Mesendoderm (in vitro differentiated cells): ENCODE results near the gene ITPRID2.
A peak's percentile ranks its signal among the peaks of the same experiment; 100 is the strongest.

Source experiments
- DNase-seq: peaks from one replicate; pipeline ENCODE4 v3.0.0; 2013
- H2AK5ac ChIP-seq: 2 replicates; pipeline ENCODE4 v1.6.1; 2013; ENCODE audit warnings: low read length, inconsistent platforms
- H2BK120ac ChIP-seq: 2 replicates; pipeline ENCODE4 v1.6.1; 2013; ENCODE audit warnings: low read depth, mild to moderate bottlenecking, low read length, moderate library complexity, mixed read lengths
- H2BK15ac ChIP-seq: replicated peaks from 2 replicates; pipeline ENCODE4 v1.6.1; 2013; ENCODE audit warnings: low read depth, mild to moderate bottlenecking, moderate library complexity
- H2BK5ac ChIP-seq: 2 replicates; pipeline ENCODE4 v1.6.1; 2013; ENCODE audit warnings: low read length, inconsistent platforms
- H3K18ac ChIP-seq: 2 replicates; pipeline ENCODE4 v1.6.1; 2013; ENCODE audit warnings: mild to moderate bottlenecking, low read length, mixed read lengths
- H3K23ac ChIP-seq: one replicate; pipeline ENCODE4 v1.6.1; 2013; ENCODE audit warnings: low read length
- H3K27ac ChIP-seq: 2 replicates; pipeline ENCODE4 v1.5.1; 2013; ENCODE audit warnings: low read depth, mild to moderate bottlenecking, inconsistent platforms, low read length, moderate library complexity
- H3K27me3 ChIP-seq: 2 replicates; pipeline ENCODE4 v1.6.1; 2013; ENCODE audit warnings: low read length, control low read depth, mild to moderate bottlenecking, inconsistent platforms; ENCODE audit not compliant: insufficient read depth, poor library complexity
- H3K36me3 ChIP-seq: 2 replicates; pipeline ENCODE4 v1.6.1; 2013; ENCODE audit warnings: low read length, inconsistent platforms; ENCODE audit not compliant: control insufficient read depth, insufficient read depth
- H3K4ac ChIP-seq: one replicate; pipeline ENCODE4 v1.6.1; 2013; ENCODE audit warnings: low read depth, mild to moderate bottlenecking, low read length, moderate library complexity
- H3K4me1 ChIP-seq: 2 replicates; pipeline ENCODE4 v1.6.1; 2013; ENCODE audit warnings: low read depth, low read length, inconsistent platforms; ENCODE audit not compliant: control insufficient read depth
- H3K4me2 ChIP-seq: 2 replicates; pipeline ENCODE4 v1.6.1; 2013; ENCODE audit warnings: low read length
- H3K4me3 ChIP-seq: 2 replicates; pipeline ENCODE4 v1.5.1; 2013; ENCODE audit warnings: mild to moderate bottlenecking, low read length
- H3K56ac ChIP-seq: one replicate; pipeline ENCODE4 v1.6.1; 2013; ENCODE audit warnings: low read length
- H3K79me1 ChIP-seq: 2 replicates; pipeline ENCODE4 v1.6.1; 2013; ENCODE audit warnings: low read length, inconsistent platforms
- H3K79me2 ChIP-seq: 2 replicates; pipeline ENCODE4 v1.6.1; 2013; ENCODE audit warnings: mild to moderate bottlenecking, low read length; ENCODE audit not compliant: control insufficient read depth, insufficient read depth
- H3K9ac ChIP-seq: 2 replicates; pipeline ENCODE4 v1.6.1; 2013; ENCODE audit warnings: low read length, inconsistent platforms
- H4K5ac ChIP-seq: one replicate; pipeline ENCODE4 v1.6.1; 2013; ENCODE audit warnings: low read length
- H4K8ac ChIP-seq: one replicate; pipeline ENCODE4 v1.6.1; 2013; ENCODE audit warnings: low read depth, mild to moderate bottlenecking, control low read depth, low read length, moderate library complexity
- WGBS: extraction: QIAGEN DNeasy Blood & Tissue Kit; methylation state at CpG from one replicate; pipeline ENCODE4 v1.1.7; 2013; ENCODE audit warnings: low lambda C conversion rate, missing lambda C conversion rate; ENCODE audit not compliant: insufficient coverage; ENCODE audit errors: extremely low coverage; 5-methylcytosine and 5-hydroxymethylcytosine counted together

Gene ITPRID2

DNA sequence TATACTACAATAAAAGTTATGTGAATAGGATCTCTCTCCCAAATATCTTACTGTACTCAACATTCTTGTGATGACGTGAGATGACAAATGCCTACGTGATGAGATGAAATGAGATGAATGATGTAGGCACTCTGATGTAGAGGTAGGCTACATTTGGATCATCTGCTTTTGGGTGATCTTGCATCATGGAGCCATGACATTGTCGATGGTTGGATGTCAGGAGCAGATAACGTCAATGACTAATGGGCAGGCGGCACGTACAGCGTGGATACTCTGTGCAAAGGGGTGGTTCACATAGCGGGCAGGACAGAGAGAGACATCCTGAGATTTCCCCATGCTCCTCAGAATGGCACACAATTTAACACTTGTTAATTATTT lies 53.4 kb downstream of the ITPRID2 start:
- Histone ChIP-seq H3K18ac (no peak overlapping the region), H2AK5ac (no peak overlapping the region), H2BK15ac (no peak overlapping the region), H3K79me2 (no peaks in the 10 kb centered on the region), H3K4ac (no peak overlapping the region), H4K5ac (no peak overlapping the region), H2BK120ac (no peak overlapping the region), H3K9ac (no peak overlapping the region), H4K8ac (no peak overlapping the region), H3K79me1 (no peaks in the 10 kb centered on the region), H3K27ac (no peak overlapping the region), H3K27me3 (no peaks in the 10 kb centered on the region), H3K23ac (no peak overlapping the region), H3K4me3 (no peak overlapping the region), H2BK5ac (no peak overlapping the region), H3K4me2 (no peak overlapping the region), H3K4me1 (no peaks in the 10 kb centered on the region), H3K56ac (no peak overlapping the region), H3K36me3 (no peaks in the 10 kb centered on the region)
- no CpG with 5 or more reads among the region's 8 CpGs for WGBS
- no peak for DNase-seq

DNA sequence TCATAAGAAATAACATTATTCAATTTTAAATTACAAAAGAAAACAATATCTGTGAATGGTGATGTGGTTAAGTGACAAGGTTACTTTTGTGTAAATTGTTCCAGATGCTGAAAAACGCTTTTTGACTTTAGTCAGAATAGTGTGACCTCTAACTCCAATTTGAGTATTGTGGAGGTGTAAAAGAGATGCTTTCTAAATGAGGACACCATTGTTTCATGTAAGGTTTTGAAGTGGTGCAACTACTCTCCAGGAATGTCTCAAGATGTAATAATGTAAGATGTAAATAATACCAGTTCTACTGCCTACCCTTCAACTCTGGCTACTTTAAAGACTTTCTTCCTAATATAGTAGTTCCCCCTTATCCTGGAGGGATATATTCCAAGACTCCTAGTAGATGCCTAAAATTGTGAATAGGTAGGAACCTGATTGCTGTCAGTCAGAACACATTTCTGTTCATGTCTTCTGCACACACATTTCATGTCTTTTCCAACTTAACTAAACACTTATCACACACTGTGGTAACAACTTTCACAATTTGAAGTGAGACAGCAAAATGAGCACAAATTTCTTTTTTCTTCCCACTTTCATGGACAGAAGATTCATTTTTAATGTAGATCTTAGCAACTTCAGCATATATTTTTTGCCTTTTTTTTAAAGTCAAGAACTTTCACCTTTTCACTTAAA lies 55.1 kb downstream of the ITPRID2 start:
- Histone ChIP-seq H4K8ac (no peak overlapping the region), H3K27me3 (no peaks in the 10 kb centered on the region), H3K4me2 (no peak overlapping the region), H3K36me3 (no peaks in the 10 kb centered on the region), H3K18ac (no peak overlapping the region), H3K27ac (no peak overlapping the region), H3K4me1 (no peaks in the 10 kb centered on the region), H2BK120ac (no peak overlapping the region), H3K79me2 (no peaks in the 10 kb centered on the region), H3K79me1 (no peaks in the 10 kb centered on the region), H2BK15ac (no peak overlapping the region), H2BK5ac (no peak overlapping the region), H4K5ac (no peak overlapping the region), H3K23ac (no peak overlapping the region), H2AK5ac (no peak overlapping the region), H3K9ac (no peak overlapping the region), H3K4me3 (no peak overlapping the region), H3K56ac (no peak overlapping the region), H3K4ac (no peak overlapping the region)
- no peak for DNase-seq
- WGBS: no CpG with 5 or more reads among the region's 1 CpG

DNA sequence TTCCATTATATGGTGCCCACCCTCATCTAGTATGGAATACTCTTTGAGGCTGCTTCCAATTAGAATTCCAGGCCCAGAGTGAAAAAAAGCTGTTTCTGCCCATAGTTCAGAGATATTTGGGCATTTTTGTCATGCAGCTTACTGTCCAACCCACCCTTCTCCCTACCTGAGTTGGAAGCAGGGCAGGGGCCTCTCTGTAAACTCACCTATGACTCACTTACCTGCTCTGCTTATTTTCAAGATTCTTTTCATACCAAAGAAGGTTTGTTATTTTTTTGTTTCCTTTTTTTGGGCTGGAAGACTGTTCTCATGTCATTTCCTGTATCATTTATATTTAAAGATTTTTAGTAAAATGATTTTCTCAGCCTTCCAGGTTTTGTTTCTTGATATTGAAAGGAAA lies 55.7 kb downstream of the ITPRID2 start:
- H2BK120ac ChIP-seq: no peak overlapping the region
- H3K79me1 ChIP-seq: no peaks in the 10 kb centered on the region
- no peaks in the 10 kb centered on the region for H3K27me3 ChIP-seq
- no peak overlapping the region for H4K8ac ChIP-seq
- H3K18ac ChIP-seq: no peak overlapping the region
- H3K4ac ChIP-seq: no peak overlapping the region
- peak; percentile 22 for DNase-seq
- no peak overlapping the region for H3K9ac ChIP-seq
- H3K36me3 ChIP-seq: no peaks in the 10 kb centered on the region
- no peak overlapping the region for H3K4me3 ChIP-seq
- H3K79me2 ChIP-seq: no peaks in the 10 kb centered on the region
- no peak overlapping the region for H2BK5ac ChIP-seq
- no peak overlapping the region for H3K27ac ChIP-seq
- H3K56ac ChIP-seq: no peak overlapping the region
- no peak overlapping the region for H2BK15ac ChIP-seq
- no peak overlapping the region for H2AK5ac ChIP-seq
- H3K4me2 ChIP-seq: no peak overlapping the region
- H3K23ac ChIP-seq: no peak overlapping the region
- no peak overlapping the region for H4K5ac ChIP-seq
- no peaks in the 10 kb centered on the region for H3K4me1 ChIP-seq

DNA sequence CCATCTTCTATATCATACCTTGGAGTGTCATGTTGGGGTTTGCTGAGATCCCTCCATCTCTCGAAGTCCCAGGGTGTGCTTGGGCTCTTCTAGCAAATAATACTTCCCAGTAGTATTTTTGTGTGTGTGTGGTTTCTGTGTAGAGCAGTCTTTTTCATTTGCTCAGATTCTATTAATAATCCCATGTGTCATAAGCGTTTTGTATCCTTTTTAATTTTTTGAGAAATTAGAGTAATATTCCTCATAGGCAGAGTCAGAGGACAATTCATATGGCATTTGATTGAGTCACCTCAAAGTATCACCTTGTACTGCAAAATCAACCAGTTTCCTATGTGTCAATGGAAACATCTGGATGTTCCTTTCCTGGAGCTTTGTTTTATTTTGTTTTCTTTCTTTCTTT lies 56.7 kb downstream of the ITPRID2 start:
- Histone ChIP-seq H3K79me2 (no peaks in the 10 kb centered on the region), H3K4me2 (no peak overlapping the region), H2AK5ac (no peak overlapping the region), H3K4ac (no peak overlapping the region), H2BK120ac (no peak overlapping the region), H2BK15ac (no peak overlapping the region), H3K27ac (no peak overlapping the region), H2BK5ac (no peak overlapping the region), H3K36me3 (no peaks in the 10 kb centered on the region), H3K9ac (no peak overlapping the region), H3K56ac (no peak overlapping the region), H3K23ac (no peak overlapping the region), H3K79me1 (no peaks in the 10 kb centered on the region), H4K8ac (no peak overlapping the region), H3K4me3 (no peak overlapping the region), H3K18ac (no peak overlapping the region), H3K27me3 (no peaks in the 10 kb centered on the region), H3K4me1 (no peaks in the 10 kb centered on the region), H4K5ac (no peak overlapping the region)
- WGBS: no CpG with 5 or more reads among the region's 2 CpGs
- DNase-seq: no peak

DNA sequence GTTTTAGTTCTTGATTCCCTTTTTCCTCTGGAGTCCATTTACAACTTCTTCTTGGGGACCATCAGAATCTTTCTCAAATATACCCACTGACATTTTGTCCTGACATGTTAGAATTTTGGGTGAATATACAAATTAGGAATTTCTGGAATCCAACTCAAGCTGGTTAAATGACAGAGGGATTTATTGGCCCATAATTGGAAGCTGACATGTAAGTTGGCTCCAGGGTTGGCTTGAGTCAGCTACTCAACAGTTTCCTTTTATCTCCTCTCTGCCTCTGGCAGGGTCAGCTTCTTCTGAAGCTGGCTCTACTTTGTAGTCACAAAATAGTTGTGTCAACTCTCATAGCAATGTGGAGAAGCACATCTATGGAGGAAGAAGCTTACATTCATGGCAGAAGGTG lies 57.5 kb downstream of the ITPRID2 start:
- Histone ChIP-seq H3K79me1 (no peaks in the 10 kb centered on the region), H3K4me3 (no peak overlapping the region), H3K18ac (no peak overlapping the region), H3K4me1 (no peaks in the 10 kb centered on the region), H3K56ac (no peak overlapping the region), H3K4me2 (no peak overlapping the region), H4K8ac (no peak overlapping the region), H3K79me2 (no peaks in the 10 kb centered on the region), H2AK5ac (no peak overlapping the region), H3K27ac (no peak overlapping the region), H3K9ac (no peak overlapping the region), H2BK15ac (no peak overlapping the region), H2BK120ac (no peak overlapping the region), H3K4ac (no peak overlapping the region), H3K36me3 (no peaks in the 10 kb centered on the region), H3K27me3 (no peaks in the 10 kb centered on the region), H4K5ac (no peak overlapping the region), H2BK5ac (no peak overlapping the region), H3K23ac (no peak overlapping the region)
- DNase-seq: no peak

DNA sequence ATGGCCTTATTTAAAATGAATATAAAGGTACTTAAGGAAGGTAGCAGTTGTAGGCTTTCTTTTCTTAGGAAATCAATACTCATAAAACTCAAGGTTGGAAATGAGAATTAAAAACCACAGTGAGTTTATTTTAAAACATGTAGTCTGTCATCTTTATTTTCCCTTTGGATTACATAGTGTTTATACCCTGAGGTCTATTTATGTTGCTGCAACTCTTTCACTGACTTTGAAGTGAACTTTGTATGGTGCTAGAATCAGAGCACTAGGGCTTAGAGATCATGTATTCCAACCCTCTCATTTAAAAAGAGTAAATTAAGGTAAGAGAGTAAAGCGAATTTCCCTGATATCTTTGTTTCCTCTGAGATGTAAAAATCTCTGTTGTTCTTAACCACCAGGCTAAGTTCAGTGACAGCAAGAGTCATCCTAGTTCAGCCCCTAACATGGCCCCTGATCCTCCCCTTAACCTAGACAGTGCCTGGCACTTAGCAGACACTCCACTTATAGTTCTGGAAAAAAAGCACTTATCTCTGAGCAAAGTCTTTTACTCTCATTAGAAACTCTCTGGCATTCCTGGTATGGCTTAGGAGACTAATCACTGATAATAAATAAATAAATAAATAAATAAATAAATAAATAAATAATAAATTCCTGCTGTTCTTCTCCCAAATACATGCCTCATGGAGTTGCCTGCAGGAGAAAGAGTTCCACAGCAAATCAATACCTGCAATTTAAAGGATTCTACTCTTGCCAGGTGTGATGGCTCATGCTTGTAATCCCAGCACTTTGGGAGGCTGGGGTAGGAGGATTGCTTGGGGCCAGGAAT lies 61.1 kb downstream of the ITPRID2 start:
- H2BK5ac ChIP-seq: no peak overlapping the region
- H3K79me2 ChIP-seq: no peaks in the 10 kb centered on the region
- H4K8ac ChIP-seq: no peak overlapping the region
- no peak for DNase-seq
- peak overlapping the region; percentile 55 for H3K4ac ChIP-seq
- no peak overlapping the region for H4K5ac ChIP-seq
- no CpG with 5 or more reads among the region's 1 CpG for WGBS
- no peak overlapping the region for H3K56ac ChIP-seq
- H3K4me2 ChIP-seq: no peak overlapping the region
- no peaks in the 10 kb centered on the region for H3K27me3 ChIP-seq
- no peak overlapping the region for H3K27ac ChIP-seq
- no peak overlapping the region for H2BK120ac ChIP-seq
- no peaks in the 10 kb centered on the region for H3K36me3 ChIP-seq
- no peak overlapping the region for H3K9ac ChIP-seq
- H3K4me3 ChIP-seq: no peak overlapping the region
- H3K79me1 ChIP-seq: no peaks in the 10 kb centered on the region
- H2BK15ac ChIP-seq: no peak overlapping the region
- H3K4me1 ChIP-seq: no peaks in the 10 kb centered on the region
- H2AK5ac ChIP-seq: no peak overlapping the region
- no peak overlapping the region for H3K23ac ChIP-seq
- no peak overlapping the region for H3K18ac ChIP-seq
